IPS-NIHi7 (cell line): ENCODE results near the gene TJAP1.
A peak's percentile ranks its signal among the peaks of the same experiment; 100 is the strongest.

Experiments used
- DNase-seq: peaks from one replicate; pipeline ENCODE4 v3.0.0; 2012; ENCODE audit warnings: mixed read lengths; ENCODE audit errors: extremely low spot score

TJAP1 gene

GRCh38 chr6:43477235-43478007 lies at the start of gene TJAP1:
Gene TJAP1 (plus strand): TSS chr6:43477570. CDS start chr6:43499002, 21,432 bp downstream.
- peak; percentile 98 for DNase-seq

GRCh38 chr6:43428112-43428570 lies 49.2 kb upstream of the TJAP1 start:
- DNase-seq: no peak

DNA sequence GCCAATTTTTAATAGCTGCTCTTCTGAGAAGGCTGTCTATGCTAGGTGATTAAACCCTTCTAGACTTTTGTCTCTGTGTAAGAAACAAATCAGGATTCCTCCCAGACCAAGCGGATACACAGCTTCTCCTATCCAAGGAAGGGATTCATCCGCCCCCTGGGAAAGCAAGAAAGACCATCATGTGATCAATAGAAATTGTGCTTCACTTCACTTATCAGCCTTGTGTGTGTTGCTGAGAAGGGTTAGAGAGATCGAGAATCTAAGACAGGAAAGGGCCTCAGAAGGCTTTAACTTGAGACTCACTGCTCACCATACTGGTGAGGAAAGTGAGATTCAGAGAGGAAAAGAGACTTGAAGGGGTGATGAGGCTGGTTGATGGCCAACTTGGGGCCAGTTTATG lies 48.5 kb upstream of the TJAP1 start:
- DNase-seq: no peak

GRCh38 chr6:43432009-43432945 lies 45.1 kb upstream of the TJAP1 start:
- DNase-seq: no peak

- no peak for DNase-seq
These were observed 44.2 kb upstream of the TJAP1 start for GRCh38 chr6:43433148-43433547.

- no peak for DNase-seq
These were observed 43.1 kb upstream of the TJAP1 start for GRCh38 chr6:43434001-43434840.

DNA sequence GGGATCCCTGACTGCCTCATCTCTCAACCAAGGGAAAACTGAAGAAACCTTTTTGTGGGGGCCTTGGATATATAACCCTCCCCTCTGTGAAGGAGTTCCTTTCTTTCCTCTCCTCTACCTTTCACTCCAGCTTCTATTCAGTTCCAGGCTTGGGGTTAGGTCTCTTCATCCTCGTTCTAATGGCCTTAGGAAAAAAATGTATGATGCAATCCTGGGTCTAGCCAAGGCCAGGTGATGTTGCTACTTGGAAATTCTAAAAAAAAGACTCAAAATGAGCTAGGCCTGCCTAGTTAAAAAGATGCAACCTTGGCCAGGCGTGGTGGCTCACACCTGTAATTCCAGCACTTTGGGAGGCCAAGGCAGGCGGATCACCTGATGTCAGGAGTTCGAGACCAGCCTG lies 42.4 kb upstream of the TJAP1 start:
- no peak for DNase-seq

DNA sequence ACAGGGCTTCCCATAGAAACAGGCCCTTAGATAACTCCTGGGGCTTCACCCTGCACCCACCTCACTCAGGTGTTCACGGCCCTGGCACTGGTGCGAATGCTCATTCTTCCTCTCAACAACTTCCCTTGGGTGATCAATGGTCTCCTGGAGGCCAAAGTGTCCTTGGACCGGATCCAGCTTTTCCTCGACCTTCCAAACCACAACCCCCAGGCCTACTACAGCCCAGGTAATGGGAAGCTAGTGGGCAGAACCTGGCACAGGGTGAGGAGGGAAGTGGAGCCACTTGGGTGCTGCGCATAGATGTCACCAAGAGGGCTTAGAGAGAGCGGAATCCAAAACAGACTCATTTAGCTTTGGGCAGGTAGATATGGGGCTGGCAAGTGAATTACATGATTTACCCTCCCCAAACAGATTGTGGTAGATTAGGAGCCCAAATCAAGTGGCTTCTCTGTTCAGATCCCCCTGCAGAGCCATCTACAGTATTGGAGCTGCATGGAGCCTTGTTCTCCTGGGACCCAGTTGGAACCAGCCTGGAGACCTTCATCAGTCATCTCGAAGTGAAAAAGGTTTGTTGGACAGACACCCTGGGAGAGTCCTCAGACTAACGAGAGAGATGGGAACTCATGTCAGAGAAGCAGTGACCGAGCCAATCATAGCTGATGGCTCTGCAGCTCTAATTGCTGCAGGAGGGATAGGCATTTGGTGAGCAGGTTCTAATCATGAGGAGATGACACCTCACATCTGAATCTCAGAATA lies 41.5 kb upstream of the TJAP1 start:
- DNase-seq: no peak

DNA sequence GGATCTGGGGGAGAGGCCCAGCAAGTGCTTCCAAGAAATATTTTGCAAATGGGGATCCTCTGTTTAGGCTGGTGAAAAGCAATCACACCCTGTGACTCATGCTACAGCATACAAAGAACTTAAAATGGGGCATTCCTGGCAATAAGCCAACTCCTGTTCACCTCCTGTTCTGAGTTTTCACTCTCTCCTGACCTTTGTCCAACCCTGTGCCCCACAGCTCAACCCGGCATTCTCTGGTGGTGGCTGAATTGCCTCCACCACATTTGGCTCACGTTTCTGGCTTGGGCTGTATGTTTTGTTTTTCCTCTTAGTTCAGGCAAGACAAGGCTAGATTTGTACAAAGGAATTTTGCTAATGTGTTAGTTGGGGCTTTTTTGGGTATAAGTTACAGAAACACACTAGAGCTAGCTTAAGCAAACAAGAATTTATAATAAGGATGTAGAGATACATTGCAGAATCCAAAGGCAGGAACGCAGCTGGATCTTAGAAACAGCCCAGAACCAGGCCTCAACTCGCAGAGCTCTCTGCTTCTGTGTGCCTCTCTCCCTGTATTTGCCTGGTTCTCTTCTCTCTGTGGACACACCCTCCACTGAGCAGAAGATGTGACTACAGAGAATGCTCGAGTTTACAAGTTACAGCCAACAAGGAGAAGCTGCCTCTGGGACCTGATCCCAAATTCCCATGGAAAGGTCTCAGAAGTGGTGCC lies 40.6 kb upstream of the TJAP1 start:
- no peak for DNase-seq

GRCh38 chr6:43437700-43438099 lies 39.7 kb upstream of the TJAP1 start:
- no peak for DNase-seq

DNA sequence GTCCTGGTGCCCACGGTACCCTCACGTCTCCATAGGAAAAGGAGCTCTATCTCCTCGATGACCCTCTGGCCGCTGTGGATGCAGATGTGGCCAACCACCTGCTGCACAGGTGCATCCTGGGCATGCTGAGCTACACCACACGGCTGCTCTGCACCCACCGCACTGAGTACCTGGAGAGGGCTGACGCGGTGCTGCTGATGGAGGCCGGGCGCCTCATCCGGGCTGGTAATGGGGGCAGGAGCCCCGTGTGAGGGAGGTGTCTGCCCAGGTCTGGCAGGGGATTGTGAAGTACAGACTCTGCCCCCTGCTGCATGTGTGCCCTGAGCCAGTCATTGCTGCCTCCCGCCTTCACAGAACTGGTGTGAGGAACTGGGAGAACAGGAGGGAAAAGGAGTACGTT lies 34.4 kb upstream of the TJAP1 start:
- no peak for DNase-seq

DNA sequence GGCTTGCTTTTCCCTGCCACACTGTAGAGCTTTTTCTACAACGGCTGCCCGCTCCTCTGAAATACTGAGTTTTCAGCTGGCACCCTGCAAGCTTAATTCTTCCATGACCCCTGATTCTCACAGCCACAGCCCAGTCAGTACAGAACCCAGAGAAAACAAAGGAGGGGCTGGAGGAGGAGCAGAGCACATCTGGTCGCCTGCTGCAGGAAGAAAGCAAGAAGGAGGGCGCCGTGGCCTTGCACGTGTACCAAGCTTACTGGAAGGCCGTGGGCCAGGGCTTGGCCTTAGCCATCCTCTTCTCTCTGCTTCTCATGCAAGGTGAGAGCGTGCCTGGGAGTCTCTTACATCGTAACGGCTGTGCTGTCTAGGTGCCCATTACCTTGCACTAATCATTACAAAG lies 33.3 kb upstream of the TJAP1 start:
- DNase-seq: no peak

DNA sequence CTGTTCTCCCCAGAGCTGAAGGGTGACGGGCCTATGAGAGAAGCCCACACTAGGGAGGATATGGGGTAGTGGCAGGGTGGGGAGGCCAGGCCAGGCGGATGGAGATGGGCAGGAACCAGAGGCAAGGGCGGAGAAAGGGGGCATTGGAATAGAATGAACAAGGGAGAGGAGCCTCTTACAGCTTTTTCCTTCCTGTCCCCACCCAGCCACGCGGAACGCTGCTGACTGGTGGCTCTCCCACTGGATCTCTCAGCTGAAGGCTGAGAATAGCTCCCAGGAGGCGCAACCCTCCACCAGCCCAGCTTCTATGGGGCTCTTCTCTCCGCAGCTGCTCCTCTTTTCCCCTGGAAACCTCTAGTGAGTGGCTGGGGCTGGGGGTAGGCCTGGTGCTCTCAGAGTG lies 32.8 kb upstream of the TJAP1 start:
- no peak for DNase-seq

GRCh38 chr6:43445576-43445975 lies 31.8 kb upstream of the TJAP1 start:
- DNase-seq: no peak

- DNase-seq: no peak
These were observed 29.8 kb upstream of the TJAP1 start for GRCh38 chr6:43447604-43448003.

DNA sequence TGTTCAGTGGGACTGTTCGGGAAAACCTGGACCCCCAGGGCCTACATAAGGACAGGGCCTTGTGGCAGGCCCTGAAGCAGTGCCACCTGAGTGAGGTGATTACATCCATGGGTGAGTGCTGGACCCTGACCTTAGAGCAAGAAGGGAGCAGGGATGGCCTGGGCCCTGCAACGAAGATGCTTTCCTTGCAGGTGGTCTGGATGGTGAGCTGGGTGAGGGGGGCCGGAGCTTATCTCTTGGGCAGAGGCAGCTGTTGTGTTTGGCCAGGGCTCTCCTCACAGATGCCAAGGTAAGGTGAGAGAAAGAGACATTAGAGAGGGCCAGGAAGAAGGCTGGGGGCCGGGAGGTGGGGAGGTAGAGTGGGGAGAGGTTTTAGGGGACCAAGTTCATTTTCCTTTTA lies 28.5 kb upstream of the TJAP1 start:
- no peak for DNase-seq

GRCh38 chr6:43450699-43451131 lies 26.7 kb upstream of the TJAP1 start:
- no peak for DNase-seq

DNA sequence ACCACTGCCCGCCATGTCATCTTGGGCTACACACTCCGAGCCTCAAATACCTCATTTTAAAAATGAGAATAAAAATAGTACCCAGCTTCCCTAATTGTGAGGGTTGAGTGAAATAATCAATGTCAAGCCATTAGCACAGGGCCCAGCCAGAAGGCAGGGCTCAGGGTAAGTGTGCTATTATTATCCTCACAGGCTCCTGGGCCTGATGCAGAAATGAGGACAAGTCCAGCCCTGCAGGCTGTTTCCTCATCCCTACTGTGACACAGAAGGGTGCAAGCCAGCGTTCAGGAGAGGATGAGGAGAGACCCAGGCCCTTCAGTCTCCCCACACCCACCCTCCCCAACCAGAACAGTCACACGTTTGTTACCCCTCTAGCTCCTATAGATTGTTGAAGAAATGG lies 26.0 kb upstream of the TJAP1 start:
- no peak for DNase-seq

DNA sequence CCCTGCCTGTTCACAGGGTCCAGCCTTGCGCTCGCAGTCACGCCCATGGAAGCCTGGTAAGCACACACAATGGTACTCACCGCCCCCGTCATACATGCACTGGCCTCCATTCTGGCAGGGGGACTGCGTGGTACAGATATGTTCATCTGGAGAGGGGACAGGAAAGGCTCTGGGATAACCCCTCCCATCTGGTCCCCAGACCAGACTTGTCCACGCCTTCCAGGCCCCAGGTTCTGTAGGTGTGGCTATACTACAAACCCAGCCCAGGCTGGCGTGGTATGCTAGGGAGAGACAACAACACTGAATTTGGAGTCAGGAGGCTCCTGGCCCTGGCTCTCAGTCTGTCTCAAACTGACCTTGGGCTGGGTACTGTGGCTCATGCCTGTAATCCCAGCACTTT lies 25.4 kb upstream of the TJAP1 start:
- DNase-seq: no peak

GRCh38 chr6:43452896-43453295 lies 24.5 kb upstream of the TJAP1 start:
- DNase-seq: no peak
